ENCODE measurements around the gene RHOT1.
"Not testable (repeated sequence)": the region's sequence is repeated elsewhere in the genome, so short reads cannot be mapped to it uniquely, and the experiment has no call there.

The RHOT1 gene

DNA sequence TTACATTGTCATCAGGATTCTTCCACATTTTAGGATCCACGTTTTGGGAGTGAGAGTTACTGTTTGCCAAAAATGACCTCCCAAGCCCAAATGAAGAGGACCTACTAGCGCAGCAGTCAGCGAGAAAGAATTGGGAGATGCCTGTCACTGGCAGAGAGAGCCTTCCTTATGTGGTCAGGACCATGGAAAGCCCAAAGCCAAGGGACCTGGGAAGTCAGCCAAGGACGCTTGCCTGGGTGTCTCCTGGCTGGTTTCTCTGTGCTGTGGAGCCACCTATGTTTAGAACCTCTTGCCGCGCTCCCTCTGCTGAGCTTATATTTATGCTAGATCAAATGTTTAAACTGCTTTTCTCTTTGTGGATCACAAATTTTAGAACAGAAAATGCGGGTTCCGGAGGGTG, 98.4 kb downstream of the RHOT1 start:
- DNase-seq = no peak

DNA sequence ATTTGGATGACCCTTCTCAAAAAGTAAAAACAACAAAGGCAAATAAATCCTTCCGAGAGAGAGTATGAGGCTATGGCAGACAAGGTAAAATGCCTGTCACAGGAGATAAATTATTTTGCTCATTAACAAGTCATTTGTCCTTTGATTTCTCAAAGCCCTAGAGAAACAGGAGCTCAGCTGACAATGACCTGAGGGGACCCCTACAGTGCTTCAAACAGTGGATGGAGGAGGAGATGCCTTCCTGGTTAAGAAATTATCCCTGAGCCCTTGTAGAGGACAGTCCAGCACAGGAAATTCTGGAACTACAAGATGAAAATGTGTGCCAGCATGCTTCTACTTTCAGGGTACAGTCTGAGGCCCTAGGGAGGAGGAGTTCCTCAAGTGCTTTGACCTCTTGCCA, 99.3 kb downstream of the RHOT1 start:
- DNase-seq = no peak

- no peak for DNase-seq
These were observed 107.2 kb downstream of the RHOT1 start for GRCh38 chr17:32249475-32249874.

DNA sequence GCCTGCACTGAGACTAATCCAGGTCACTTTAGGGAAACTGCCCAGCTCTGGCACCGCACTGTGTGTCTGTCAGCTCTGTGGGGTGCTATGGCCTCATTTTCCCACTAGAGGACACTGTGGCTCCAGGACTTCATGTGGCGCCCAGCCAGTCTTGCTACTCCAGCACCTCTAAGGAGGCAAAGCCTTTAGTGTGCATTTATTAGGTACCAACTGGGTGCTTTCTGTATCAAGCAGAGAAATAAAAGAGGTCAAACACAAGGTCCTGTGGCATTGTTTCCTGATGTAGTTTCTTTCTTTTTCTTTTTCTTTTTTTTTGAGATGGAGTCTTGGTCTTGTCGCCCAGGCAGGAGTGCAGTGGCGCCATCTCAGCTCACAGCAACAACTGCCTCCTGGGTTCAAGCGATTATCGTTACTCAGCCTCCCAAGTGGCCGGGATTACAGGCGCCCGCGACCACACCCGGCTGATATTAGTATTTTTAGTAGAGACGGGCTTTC, 110.9 kb downstream of the RHOT1 start:
- peak; percentile 57 for DNase-seq

GRCh38 chr17:32256012-32256700, 113.9 kb downstream of the RHOT1 start:
- DNase-seq = no peak

- DNase-seq = no peak
These were observed 114.4 kb downstream of the RHOT1 start for GRCh38 chr17:32256701-32257019.

- no peak for DNase-seq
These were observed 116.3 kb downstream of the RHOT1 start for GRCh38 chr17:32258383-32259140.

DNA sequence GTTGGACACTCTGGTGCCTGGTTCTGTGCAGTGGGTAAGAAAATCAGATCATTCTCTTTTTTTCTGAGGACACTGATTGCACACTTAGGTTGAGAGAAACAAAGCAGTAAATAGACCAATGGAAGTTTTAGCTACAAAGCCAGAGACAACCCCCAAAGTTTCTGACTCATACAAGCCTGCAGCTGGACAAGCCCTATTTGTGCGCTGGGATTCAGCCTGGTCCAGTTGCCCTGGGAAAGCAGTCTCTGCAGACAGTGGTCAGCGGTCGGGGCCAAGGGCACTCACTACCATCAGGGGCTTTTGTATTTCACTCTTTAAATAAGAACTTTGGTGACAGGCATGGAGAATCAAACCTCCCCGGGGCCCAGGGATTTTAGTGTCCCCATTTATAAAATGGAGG, 117.3 kb downstream of the RHOT1 start:
- DNase-seq = no peak

DNA sequence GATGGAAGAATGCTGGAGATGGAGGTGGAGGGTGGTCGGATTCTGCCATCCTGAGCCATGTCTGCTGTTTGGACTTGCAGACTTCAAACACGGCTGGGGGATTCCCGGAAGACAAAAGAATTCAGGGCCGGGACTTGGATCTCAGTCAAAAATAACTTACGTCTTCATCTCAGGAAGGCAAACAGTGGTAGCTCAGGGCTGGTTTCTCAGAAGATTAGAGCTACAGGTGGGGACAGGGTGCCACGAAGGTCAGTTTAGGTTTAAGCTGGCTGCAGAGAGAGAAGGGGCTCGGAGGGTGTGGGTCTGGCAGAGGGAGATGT, 119.1 kb downstream of the RHOT1 start:
- DNase-seq = no peak

DNA sequence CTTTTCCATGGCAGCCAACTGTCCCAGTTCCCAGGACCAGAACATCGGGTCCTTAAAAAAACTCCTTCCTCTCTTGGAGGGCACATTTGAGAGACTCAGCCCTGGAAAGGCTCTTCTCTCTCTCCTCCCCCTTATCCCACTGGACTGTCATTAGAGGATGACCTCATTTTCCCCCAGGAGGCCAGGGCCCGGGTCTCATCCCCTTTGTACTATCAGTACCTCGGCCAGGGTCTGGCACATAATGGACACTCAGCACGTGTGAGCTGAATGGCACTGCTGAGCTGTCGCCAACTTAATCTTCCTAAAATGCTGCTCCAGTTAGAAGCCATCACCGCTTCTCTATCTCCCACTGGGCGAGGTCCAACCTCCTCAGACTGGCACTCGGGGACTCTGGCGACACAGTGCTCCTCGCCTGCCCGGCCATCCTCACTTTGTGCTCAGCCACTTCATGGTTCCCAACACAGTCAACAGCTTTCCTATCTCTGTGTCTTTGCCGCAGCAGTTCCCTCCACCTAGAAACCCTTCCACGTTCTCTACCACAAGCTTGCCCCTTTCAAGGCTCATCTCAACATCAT, 119.7 kb downstream of the RHOT1 start:
- no peak for DNase-seq

DNA sequence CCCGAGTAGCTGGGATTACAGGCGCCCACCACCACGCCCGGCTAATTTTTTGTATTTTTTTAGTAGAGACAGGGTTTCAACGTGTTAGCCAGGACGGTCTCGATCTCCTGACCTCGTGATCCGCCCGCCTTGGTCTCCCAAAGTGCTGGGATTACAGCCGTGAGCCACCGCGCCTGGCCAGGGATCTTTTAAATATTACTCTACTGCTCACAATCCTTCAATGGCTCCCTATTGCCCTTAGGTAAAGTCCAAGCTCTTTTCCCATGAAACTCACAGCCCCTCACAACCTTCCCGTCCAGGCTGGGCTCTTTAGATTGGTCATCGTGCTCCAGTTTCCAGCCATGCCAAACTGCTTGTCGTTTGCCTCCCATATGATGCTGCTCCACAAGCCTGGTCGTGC, 121.2 kb downstream of the RHOT1 start:
- DNase-seq = not testable (repeated sequence)

DNA sequence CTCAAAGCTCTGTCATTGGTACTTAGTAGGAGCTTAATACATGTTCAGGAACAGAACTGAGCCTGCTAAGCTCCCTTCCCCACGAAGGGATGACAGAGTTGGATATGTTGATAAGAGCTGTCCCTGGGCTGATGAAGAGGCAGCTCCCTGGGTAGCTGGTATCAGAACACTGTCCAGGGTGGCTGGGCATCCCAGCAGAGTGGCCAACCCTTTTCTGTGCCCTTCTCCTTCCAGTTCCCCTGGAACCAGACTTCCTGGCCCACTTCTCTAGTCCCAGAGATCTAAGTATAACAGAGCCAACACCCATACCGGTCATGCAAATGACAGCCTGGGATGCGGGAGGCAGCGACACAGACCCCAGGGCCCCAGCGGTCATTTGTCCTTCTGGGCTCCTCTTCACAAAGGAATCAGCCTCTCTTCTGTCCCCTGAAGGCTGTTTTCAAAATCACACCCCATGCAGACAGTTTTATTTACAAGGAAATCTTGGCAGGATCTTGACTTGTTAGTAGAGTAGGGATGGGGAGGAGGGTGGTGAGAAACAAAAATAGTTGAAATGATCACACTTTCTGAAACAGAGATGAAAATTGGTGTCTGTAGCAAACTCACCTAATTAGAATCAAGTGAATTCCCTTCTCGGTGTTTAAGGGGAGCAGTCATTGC, 122.0 kb downstream of the RHOT1 start:
- DNase-seq = no peak

GRCh38 chr17:32264823-32265191, 122.5 kb downstream of the RHOT1 start:
- no peak for DNase-seq

- no peak for DNase-seq
These were observed 123.1 kb downstream of the RHOT1 start, which contains the start of gene RHBDL3 for GRCh38 chr17:32265192-32265923. RHBDL3 (plus strand) TSS chr17:32265832; CDS start chr17:32266190, 358 bp downstream.

- no peak for DNase-seq
These were observed 123.7 kb downstream of the RHOT1 start for GRCh38 chr17:32266051-32266388.

GRCh38 chr17:32266389-32267301, 124.3 kb downstream of the RHOT1 start:
- DNase-seq = no peak

GRCh38 chr17:32267690-32268205, 125.4 kb downstream of the RHOT1 start:
- no peak for DNase-seq

- no peak for DNase-seq
These were observed 126.5 kb downstream of the RHOT1 start for GRCh38 chr17:32268734-32269288.

DNA sequence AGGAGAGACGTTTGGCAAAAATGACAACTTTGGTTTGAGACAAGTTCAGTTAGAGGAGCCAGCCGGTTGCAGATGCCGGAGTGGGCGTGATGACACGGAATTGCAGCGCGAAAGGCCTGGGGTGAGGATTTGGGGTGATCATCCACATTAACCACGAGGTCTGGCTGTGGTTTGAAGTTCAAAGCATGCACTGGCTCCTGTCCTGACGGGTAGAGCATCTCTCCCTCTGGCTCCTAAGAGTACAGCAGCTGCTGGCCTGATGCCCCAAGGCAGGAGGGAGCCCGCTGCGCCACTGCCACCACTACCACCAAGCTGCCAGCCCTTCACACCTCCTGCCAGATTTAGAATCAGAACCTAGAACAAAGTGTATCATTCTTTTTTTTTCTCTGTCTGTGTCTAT, 127.1 kb downstream of the RHOT1 start:
- no peak for DNase-seq

DNA sequence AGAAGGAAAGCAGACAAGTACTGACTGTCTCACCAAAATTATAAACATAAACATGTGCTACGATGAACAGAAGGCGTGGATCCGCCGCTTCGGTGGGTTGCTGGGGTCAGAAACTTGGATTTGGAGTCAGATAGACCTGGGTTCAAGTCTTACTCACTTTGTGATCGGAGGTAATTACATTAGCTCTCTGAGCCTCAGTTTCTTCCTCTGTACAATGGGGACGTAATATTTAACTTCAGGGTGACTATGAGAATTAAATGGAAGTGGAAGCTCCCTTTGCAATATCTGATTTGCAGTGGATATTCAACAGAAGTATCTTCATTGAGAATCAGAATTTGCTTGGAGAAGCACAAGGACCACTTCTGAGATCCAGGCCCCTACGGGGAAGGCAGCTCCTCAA, 129.5 kb downstream of the RHOT1 start:
- DNase-seq = no peak

DNA sequence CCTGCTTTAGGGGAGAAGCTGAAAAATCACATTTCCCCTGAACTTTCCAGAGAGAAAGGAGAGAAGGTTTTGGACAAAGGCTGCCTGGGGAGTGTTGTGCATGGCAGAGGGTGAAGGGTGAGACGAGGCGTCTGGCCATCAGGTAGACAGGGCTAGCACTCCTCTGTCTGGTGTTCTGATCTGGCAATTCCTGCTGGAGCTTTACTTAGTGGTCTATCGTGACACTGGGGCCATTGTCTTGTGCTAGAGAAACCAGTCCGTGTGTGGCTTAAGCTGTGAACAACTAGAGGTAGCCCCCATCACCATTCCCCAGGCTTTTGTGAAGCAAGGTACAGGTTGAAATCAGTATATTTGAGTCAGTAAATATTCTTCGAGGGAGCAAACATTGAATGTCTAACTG, 131.8 kb downstream of the RHOT1 start:
- DNase-seq = no peak

- DNase-seq = no peak
These were observed 132.3 kb downstream of the RHOT1 start for GRCh38 chr17:32274643-32275042.
